ENCODE measurements around the gene MAPK12. TPM values are rescaled to one million over a fixed set of nuclear protein-coding genes. Genes with fewer than 3 reads are reported as not detected.
A peak's percentile ranks its signal among the peaks of the same experiment; 100 is the strongest.

Gene MAPK12
- total and polyA plus RNA-seq, 2 donors from 2014 or later = 13.4 to 15.9 TPM

DNA sequence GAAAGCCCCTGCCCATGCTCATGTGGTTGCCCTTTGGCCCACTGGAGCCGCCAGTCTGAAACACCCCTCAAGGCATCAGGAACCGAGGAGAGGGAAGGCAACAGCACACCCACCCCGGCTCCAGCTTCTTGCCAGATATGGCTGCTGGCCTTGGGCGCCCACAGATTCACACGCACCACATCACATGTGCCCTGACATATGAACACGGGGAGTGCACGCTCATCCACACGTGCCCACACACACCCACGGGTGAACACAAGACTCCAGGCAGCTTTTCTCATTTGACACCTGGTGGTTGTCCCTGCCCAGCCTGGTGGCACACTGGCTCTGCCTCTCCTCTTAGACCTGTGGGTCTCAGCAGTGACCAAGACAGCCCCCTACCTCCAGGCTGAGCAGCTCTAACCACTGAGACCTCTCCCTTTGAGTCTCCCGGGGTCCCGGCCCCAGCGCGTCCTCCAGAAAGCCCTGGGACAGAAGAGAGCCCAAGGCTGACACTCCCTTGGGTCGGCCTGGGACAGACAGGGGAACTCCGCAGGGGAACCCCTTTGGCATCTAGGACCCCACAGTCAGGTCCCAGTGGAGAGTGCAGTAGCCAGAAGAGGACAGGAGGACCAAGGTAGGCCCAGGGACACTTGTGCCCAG lies 2.7 kb upstream of the MAPK12 start:
- no peak for DNase-seq
- intact Hi-C loops (cut with DNase I) = loop anchor here (5.0 kb wide), 1 partner anchor 73 kb away; no protein-coding TSS in a partner anchor
- Histone ChIP-seq H3K4me3 (ENCODE audit: low read length in 3 of 3) (no peak overlapping the region), H3K9me3 (ENCODE audit: control insufficient read depth in 2 of 3, insufficient read depth in 1 of 3, low read length in 3 of 3) (no peaks in the 10 kb centered on the region), H3K36me3 (ENCODE audit: control insufficient read depth in 2 of 3, insufficient read depth in 3 of 3, low read length in 3 of 3) (no peaks in the 10 kb centered on the region), H3K27ac (ENCODE audit: low read depth in 2 of 2, low read length in 2 of 2) (no peak overlapping the region), H3K9ac (ENCODE audit: low read length in 3 of 3) (no peak overlapping the region), H3K27me3 (ENCODE audit: control insufficient read depth, insufficient read depth, low read length) (no peaks in the 10 kb centered on the region), H3K4me1 (ENCODE audit: control insufficient read depth in 2 of 3, insufficient read depth in 2 of 3, low read depth in 1 of 3, low read length in 3 of 3) (peaks cover 0 to 19% (median 4%) of the 10 kb centered on the region in 3 donors)
- no peak for FAIRE-seq
- TF ChIP-seq, protein P1, sequence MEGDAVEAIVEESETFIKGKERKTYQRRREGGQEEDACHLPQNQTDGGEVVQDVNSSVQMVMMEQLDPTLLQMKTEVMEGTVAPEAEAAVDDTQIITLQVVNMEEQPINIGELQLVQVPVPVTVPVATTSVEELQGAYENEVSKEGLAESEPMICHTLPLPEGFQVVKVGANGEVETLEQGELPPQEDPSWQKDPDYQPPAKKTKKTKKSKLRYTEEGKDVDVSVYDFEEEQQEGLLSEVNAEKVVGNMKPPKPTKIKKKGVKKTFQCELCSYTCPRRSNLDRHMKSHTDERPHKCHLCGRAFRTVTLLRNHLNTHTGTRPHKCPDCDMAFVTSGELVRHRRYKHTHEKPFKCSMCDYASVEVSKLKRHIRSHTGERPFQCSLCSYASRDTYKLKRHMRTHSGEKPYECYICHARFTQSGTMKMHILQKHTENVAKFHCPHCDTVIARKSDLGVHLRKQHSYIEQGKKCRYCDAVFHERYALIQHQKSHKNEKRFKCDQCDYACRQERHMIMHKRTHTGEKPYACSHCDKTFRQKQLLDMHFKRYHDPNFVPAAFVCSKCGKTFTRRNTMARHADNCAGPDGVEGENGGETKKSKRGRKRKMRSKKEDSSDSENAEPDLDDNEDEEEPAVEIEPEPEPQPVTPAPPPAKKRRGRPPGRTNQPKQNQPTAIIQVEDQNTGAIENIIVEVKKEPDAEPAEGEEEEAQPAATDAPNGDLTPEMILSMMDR (IDR thresholded peaks at IDR 0.05; ENCODE audit: borderline replicate concordance, extremely low read depth, insufficient read depth) = no peak

DNA sequence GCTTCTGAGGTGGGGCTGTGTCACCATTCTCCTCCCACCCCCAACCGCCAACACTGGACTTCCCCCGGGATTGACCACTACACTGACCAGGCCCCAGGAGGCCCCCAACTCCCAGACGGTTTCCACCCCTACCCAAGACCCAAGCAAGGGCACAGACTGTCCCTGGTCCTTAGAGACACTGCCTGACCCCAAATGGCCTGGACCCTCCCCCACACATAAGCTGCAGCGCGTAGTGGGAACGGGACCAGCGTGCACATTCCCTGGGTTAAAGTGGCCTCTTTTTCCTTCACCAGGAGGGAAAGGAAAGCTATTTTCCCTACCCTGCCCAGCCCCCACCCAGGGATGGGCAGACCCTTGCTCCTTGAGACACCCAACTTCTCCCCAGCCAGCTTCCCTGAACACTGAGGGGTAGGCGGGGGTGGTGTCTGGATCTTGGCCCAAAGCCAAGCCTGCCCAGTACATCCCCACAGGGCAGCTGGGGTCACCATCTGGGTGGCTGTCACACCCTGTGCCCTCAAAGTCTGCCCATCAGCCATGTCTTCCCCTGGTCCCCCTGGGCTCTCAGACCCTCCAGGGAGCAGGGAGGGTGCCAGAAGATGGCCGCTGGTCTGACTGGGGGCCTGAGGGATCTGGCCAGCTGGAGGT lies 1.6 kb upstream of the MAPK12 start:
- Histone ChIP-seq H3K9me3 (ENCODE audit: control insufficient read depth in 2 of 3, insufficient read depth in 1 of 3, low read length in 3 of 3) (no peaks in the 10 kb centered on the region), H3K27me3 (ENCODE audit: control insufficient read depth, insufficient read depth, low read length) (no peaks in the 10 kb centered on the region), H3K4me3 (ENCODE audit: low read length in 3 of 3) (no peak overlapping the region), H3K4me1 (ENCODE audit: control insufficient read depth in 2 of 3, insufficient read depth in 2 of 3, low read depth in 1 of 3, low read length in 3 of 3) (peaks cover 0 to 12% (median 0%) of the 10 kb centered on the region in 3 donors), H3K9ac (ENCODE audit: low read length in 3 of 3) (no peak overlapping the region), H3K36me3 (ENCODE audit: control insufficient read depth in 2 of 3, insufficient read depth in 3 of 3, low read length in 3 of 3) (no peaks in the 10 kb centered on the region), H3K27ac (ENCODE audit: low read depth in 2 of 2, low read length in 2 of 2) (no peak overlapping the region)
- intact Hi-C loops (cut with DNase I) = loop anchor here (5.0 kb wide), 1 partner anchor 74 kb away; no protein-coding TSS in a partner anchor
- TF ChIP-seq, protein P1 (IDR thresholded peaks at IDR 0.05; ENCODE audit: borderline replicate concordance, extremely low read depth, insufficient read depth) = no peak
- no peak for FAIRE-seq
- no peak for DNase-seq

DNA sequence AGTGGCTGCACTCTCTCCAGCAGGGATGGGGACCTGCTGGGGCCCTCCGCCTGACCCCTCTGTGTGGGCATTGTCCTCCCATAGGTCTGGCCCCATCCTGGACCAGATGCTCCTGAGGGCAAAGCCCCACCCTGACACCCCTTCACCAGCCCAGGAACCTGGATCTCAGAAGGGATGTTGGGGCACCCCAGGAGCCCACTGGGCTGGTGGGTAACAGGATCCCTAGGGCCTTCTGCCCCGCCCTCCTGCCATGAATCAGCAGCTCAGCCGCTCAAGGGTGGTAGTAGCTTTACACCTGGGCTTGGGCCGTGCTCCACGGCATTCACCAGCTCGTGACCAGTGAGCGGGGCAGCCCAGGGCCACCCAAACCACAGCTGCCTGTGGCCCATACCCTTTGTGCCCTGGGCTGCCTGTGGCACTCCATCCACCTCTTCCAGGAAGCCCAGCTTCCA lies 1.0 kb upstream of the MAPK12 start:
- DNase-seq = peak in 1 of 5 donors; percentile 70
- no peak for FAIRE-seq
- H3K9me3 ChIP-seq (ENCODE audit: control insufficient read depth in 2 of 3, insufficient read depth in 1 of 3, low read length in 3 of 3) = no peaks in the 10 kb centered on the region
- intact Hi-C loops (cut with DNase I) = loop anchor here (5.0 kb wide), 1 partner anchor 75 kb away; no protein-coding TSS in a partner anchor
- H3K9ac ChIP-seq (ENCODE audit: low read length in 3 of 3) = no peak overlapping the region
- H3K4me1 ChIP-seq (ENCODE audit: control insufficient read depth in 2 of 3, insufficient read depth in 2 of 3, low read depth in 1 of 3, low read length in 3 of 3) = peaks cover 0 to 9% (median 2%) of the 10 kb centered on the region in 3 donors
- H3K27ac ChIP-seq (ENCODE audit: low read depth in 2 of 2, low read length in 2 of 2) = no peak overlapping the region
- H3K4me3 ChIP-seq (ENCODE audit: low read length in 3 of 3) = no peak overlapping the region
- TF ChIP-seq, protein P1 (IDR thresholded peaks at IDR 0.05; ENCODE audit: borderline replicate concordance, extremely low read depth, insufficient read depth) = no peak
- no peaks in the 10 kb centered on the region for H3K27me3 ChIP-seq (ENCODE audit: control insufficient read depth, insufficient read depth, low read length)
- no peaks in the 10 kb centered on the region for H3K36me3 ChIP-seq (ENCODE audit: control insufficient read depth in 2 of 3, insufficient read depth in 3 of 3, low read length in 3 of 3)
